HEK293 (cell line): ENCODE measurements around the gene DRC7.
"Not testable (repeated sequence)": the region's sequence is repeated elsewhere in the genome, so short reads cannot be mapped to it uniquely, and the experiment has no call there.

Experiments used
- CTCF ChIP-seq: fragments of 450-650 bp; formaldehyde crosslinking; IDR thresholded peaks from 2 replicates; pipeline ENCODE4 v1.5.1; 2016; ENCODE audit warnings: missing biosample characterization, missing genetic modification characterization
- KLF9 ChIP-seq: fragments of 450-650 bp; formaldehyde crosslinking; IDR thresholded peaks from 2 replicates; pipeline ENCODE4 v1.5.1; 2016; ENCODE audit warnings: missing biosample characterization, missing genetic modification characterization, low read depth
- MYNN ChIP-seq: fragments of 450-650 bp; formaldehyde crosslinking; IDR thresholded peaks from 2 replicates; pipeline ENCODE4 v1.5.1; 2016; ENCODE audit warnings: missing biosample characterization, missing genetic modification characterization, borderline replicate concordance
- PBX3 ChIP-seq: sonication (generic); formaldehyde crosslinking; IDR thresholded peaks from 2 replicates; pipeline ENCODE4 v1.8.1; 2022; ENCODE audit warnings: mild to moderate bottlenecking, moderate library complexity, missing genetic modification reagents
- REST ChIP-seq: fragments of 450-650 bp; formaldehyde crosslinking; IDR thresholded peaks from 2 replicates; pipeline ENCODE4 v1.5.1; 2016; ENCODE audit warnings: missing biosample characterization, missing genetic modification characterization
- SP7 ChIP-seq: fragments of 450-650 bp; formaldehyde crosslinking; IDR thresholded peaks from 2 replicates; pipeline ENCODE4 v1.5.1; 2016; ENCODE audit warnings: missing biosample characterization, missing genetic modification characterization
- YY1 ChIP-seq: fragments of 450-650 bp; formaldehyde crosslinking; IDR thresholded peaks from 2 replicates; pipeline ENCODE4 v1.5.1; 2018; ENCODE audit warnings: missing biosample characterization, missing genetic modification characterization
- ZBTB26 ChIP-seq: fragments of 450-650 bp; formaldehyde crosslinking; optimal IDR thresholded peaks from 2 replicates; pipeline ENCODE3; 2016; ENCODE audit warnings: missing biosample characterization, mild to moderate bottlenecking, missing genetic modification characterization
- ZNF10 ChIP-seq: fragments of 450-650 bp; formaldehyde crosslinking; IDR thresholded peaks from 2 replicates; pipeline ENCODE4 v1.5.1; 2017; ENCODE audit warnings: missing biosample characterization, missing genetic modification characterization
- ZNF157 ChIP-seq: fragments of 450-650 bp; formaldehyde crosslinking; IDR thresholded peaks from 2 replicates; pipeline ENCODE4 v1.5.1; 2016; ENCODE audit warnings: missing biosample characterization, missing genetic modification characterization
- ZNF239 ChIP-seq: fragments of 450-650 bp; formaldehyde crosslinking; IDR thresholded peaks from 2 replicates; pipeline ENCODE4 v1.5.1; 2016; ENCODE audit warnings: missing biosample characterization, missing genetic modification characterization
- ZNF335 ChIP-seq: fragments of 450-650 bp; formaldehyde crosslinking; conservative IDR thresholded peaks from 2 replicates; pipeline ENCODE4 v1.5.1; 2016; ENCODE audit warnings: missing biosample characterization, missing genetic modification characterization
- ZNF626 ChIP-seq: fragments of 450-650 bp; sonication (Bioruptor Pico); formaldehyde crosslinking; IDR thresholded peaks from 2 replicates; pipeline ENCODE4 v1.5.1; 2018; ENCODE audit warnings: missing biosample characterization, missing genetic modification characterization, inconsistent platforms
- ZSCAN23 ChIP-seq: fragments of 450-650 bp; formaldehyde crosslinking; IDR thresholded peaks from 2 replicates; pipeline ENCODE4 v1.5.1; 2016; ENCODE audit warnings: missing biosample characterization, missing genetic modification characterization

GRCh38 chr16:57712569-57712968, 18.0 kb downstream of the DRC7 start:
- not testable (repeated sequence) for TF ChIP-seq ZNF157 (tag by site-specific recombination); ZBTB26 (tag by site-specific recombination); CTCF (tag by site-specific recombination); SP7; ZNF626; YY1 (tag by site-specific recombination); PBX3 (CRISPR knock-in tag); ZSCAN23 (tag by site-specific recombination); KLF9 (tag by site-specific recombination); REST (tag by site-specific recombination); MYNN (tag by site-specific recombination); ZNF10 (tag by site-specific recombination); ZNF239; ZNF335 (tag by site-specific recombination)
